ENCODE results near the gene PRPSAP1.

Gene PRPSAP1

GRCh38 chr17:76383546-76384221, 30.0 kb upstream of the PRPSAP1 start:
- peak; percentile 53 for DNase-seq

GRCh38 chr17:76382803-76383545, 29.3 kb upstream of the PRPSAP1 start:
- peak; percentile 63 for DNase-seq

- no peak for DNase-seq
These were observed 28.7 kb upstream of the PRPSAP1 start for GRCh38 chr17:76382351-76382802.

GRCh38 chr17:76381633-76382350, 28.1 kb upstream of the PRPSAP1 start:
- no peak for DNase-seq

GRCh38 chr17:76379646-76380376, 26.1 kb upstream of the PRPSAP1 start:
- DNase-seq = no peak

GRCh38 chr17:76379275-76379641, 25.5 kb upstream of the PRPSAP1 start:
- no peak for DNase-seq

- no peak for DNase-seq
These were observed 25.0 kb upstream of the PRPSAP1 start for GRCh38 chr17:76378548-76379274.

GRCh38 chr17:76376318-76377133, 22.8 kb upstream of the PRPSAP1 start:
- DNase-seq = no peak

GRCh38 chr17:76371656-76372628, 18.2 kb upstream of the PRPSAP1 start:
- DNase-seq = no peak

- no peak for DNase-seq
These were observed 16.7 kb upstream of the PRPSAP1 start for GRCh38 chr17:76370261-76370993.

GRCh38 chr17:76369804-76370203, 16.1 kb upstream of the PRPSAP1 start:
- no peak for DNase-seq

- DNase-seq = no peak
These were observed 15.7 kb upstream of the PRPSAP1 start for GRCh38 chr17:76369379-76369778.

GRCh38 chr17:76368545-76368944, 14.8 kb upstream of the PRPSAP1 start:
- no peak for DNase-seq

GRCh38 chr17:76367642-76368041, 13.9 kb upstream of the PRPSAP1 start:
- no peak for DNase-seq

GRCh38 chr17:76366247-76366646, 12.5 kb upstream of the PRPSAP1 start:
- DNase-seq = no peak

GRCh38 chr17:76365256-76365903, 11.7 kb upstream of the PRPSAP1 start:
- no peak for DNase-seq

- no peak for DNase-seq
These were observed 9.6 kb upstream of the PRPSAP1 start for GRCh38 chr17:76363107-76363842.

GRCh38 chr17:76360461-76360860, 6.7 kb upstream of the PRPSAP1 start:
- no peak for DNase-seq
